Measurements from ENCODE around the gene CUL1.

GRCh38 chr7:148835854-148836253, 137.2 kb downstream of the CUL1 start:
- TF ChIP-seq, protein P1, sequence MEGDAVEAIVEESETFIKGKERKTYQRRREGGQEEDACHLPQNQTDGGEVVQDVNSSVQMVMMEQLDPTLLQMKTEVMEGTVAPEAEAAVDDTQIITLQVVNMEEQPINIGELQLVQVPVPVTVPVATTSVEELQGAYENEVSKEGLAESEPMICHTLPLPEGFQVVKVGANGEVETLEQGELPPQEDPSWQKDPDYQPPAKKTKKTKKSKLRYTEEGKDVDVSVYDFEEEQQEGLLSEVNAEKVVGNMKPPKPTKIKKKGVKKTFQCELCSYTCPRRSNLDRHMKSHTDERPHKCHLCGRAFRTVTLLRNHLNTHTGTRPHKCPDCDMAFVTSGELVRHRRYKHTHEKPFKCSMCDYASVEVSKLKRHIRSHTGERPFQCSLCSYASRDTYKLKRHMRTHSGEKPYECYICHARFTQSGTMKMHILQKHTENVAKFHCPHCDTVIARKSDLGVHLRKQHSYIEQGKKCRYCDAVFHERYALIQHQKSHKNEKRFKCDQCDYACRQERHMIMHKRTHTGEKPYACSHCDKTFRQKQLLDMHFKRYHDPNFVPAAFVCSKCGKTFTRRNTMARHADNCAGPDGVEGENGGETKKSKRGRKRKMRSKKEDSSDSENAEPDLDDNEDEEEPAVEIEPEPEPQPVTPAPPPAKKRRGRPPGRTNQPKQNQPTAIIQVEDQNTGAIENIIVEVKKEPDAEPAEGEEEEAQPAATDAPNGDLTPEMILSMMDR (IDR thresholded peaks at IDR 0.05; ENCODE audit: extremely low read depth in 1 of 2, insufficient read depth in 1 of 2, low read depth in 1 of 2, low read length in 2 of 2), result no peak
- TF ChIP-seq POLR2A (IDR thresholded peaks at IDR 0.05; ENCODE audit: low read depth, low read length) (no peak), EZH2 (IDR thresholded peaks at IDR 0.05; ENCODE audit: borderline replicate concordance, low read depth, low read length, severe bottlenecking) (no peak), MAX (IDR thresholded peaks at IDR 0.05; ENCODE audit: insufficient read depth, insufficient read length) (no peak), FOS (IDR thresholded peaks at IDR 0.05; ENCODE audit: borderline replicate concordance, insufficient read depth, low read length) (no peak), JUN (IDR thresholded peaks at IDR 0.05; ENCODE audit: borderline replicate concordance, insufficient read depth, insufficient read length, low read depth) (no peak), POLR2AphosphoS5 (IDR thresholded peaks at IDR 0.05; ENCODE audit: insufficient read depth, low read depth, low read length) (no peak), GATA2 (IDR thresholded peaks at IDR 0.05; ENCODE audit: insufficient read depth, insufficient read length, low read depth, low read length) (no peak), MYC (IDR thresholded peaks at IDR 0.05; ENCODE audit: low read depth, low read length) (no peak)
